HG03060 (cell line): ENCODE measurements around the gene NIBAN1.
"Not testable (repeated sequence)": the region's sequence is repeated elsewhere in the genome, so short reads cannot be mapped to it uniquely, and the experiment has no call there.

Experiments used
- ATAC-seq: cut with Tn5 transposase; IDR thresholded peaks from one replicate; pipeline ENCODE4 v1.9.1; 2021; ENCODE audit warnings: low read depth, moderate number of reproducible peaks; ENCODE audit not compliant: unreplicated experiment

NIBAN1 gene

GRCh38 chr1:184974056-184974836 is at the start of gene NIBAN1:
Gene NIBAN1 (minus strand): TSS chr1:184974508. CDS start chr1:184974356, 152 bp downstream.
- ATAC-seq, result peak; percentile 39

- no peak for ATAC-seq
Observed at GRCh38 chr1:185017966-185018365, 43.7 kb upstream of the NIBAN1 start.

- no peak for ATAC-seq
Observed at GRCh38 chr1:185017338-185017737, 43.0 kb upstream of the NIBAN1 start.

- no peak for ATAC-seq
Observed at GRCh38 chr1:185016880-185017279, 42.6 kb upstream of the NIBAN1 start.

GRCh38 chr1:185015631-185016030 is 41.3 kb upstream of the NIBAN1 start:
- ATAC-seq, result no peak

- ATAC-seq, result no peak
Observed at GRCh38 chr1:185014941-185015340, 40.6 kb upstream of the NIBAN1 start.

GRCh38 chr1:185010361-185010760 is 36.1 kb upstream of the NIBAN1 start:
- no peak for ATAC-seq

GRCh38 chr1:185008838-185009237 is 34.5 kb upstream of the NIBAN1 start:
- ATAC-seq, result no peak

GRCh38 chr1:185001312-185001880 is 27.1 kb upstream of the NIBAN1 start:
- not testable (repeated sequence) for ATAC-seq

- not testable (repeated sequence) for ATAC-seq
Observed at GRCh38 chr1:184999974-185000373, 25.7 kb upstream of the NIBAN1 start.

- no peak for ATAC-seq
Observed at GRCh38 chr1:184994301-184994700, 20.0 kb upstream of the NIBAN1 start.

GRCh38 chr1:184992271-184992670 is 18.0 kb upstream of the NIBAN1 start:
- ATAC-seq, result no peak

- ATAC-seq, result no peak
Observed at GRCh38 chr1:184990204-184990603, 15.9 kb upstream of the NIBAN1 start.

- ATAC-seq, result no peak
Observed at GRCh38 chr1:184988506-184988905, 14.2 kb upstream of the NIBAN1 start.

GRCh38 chr1:184987696-184988095 is 13.4 kb upstream of the NIBAN1 start:
- ATAC-seq, result no peak

- ATAC-seq, result no peak
Observed at GRCh38 chr1:184986250-184986649, 11.9 kb upstream of the NIBAN1 start.

GRCh38 chr1:184982002-184982954 is 8.0 kb upstream of the NIBAN1 start:
- ATAC-seq, result peak; percentile 86

GRCh38 chr1:184980726-184981125 is 6.4 kb upstream of the NIBAN1 start:
- no peak for ATAC-seq

- no peak for ATAC-seq
Observed at GRCh38 chr1:184975208-184975870, 1.0 kb upstream of the NIBAN1 start.

GRCh38 chr1:184974837-184975115 is 468 bp upstream of the NIBAN1 start:
- ATAC-seq, result no peak
